NCI-H345 (cell line): ENCODE data around the gene SPATA31A7.
"Not testable (repeated sequence)": the region's sequence is repeated elsewhere in the genome, so short reads cannot be mapped to it uniquely, and the experiment has no call there.

Source experiments
- DNase-seq: peaks from one replicate; lab custom pipeline; 2025; lab: John Stamatoyannopoulos, UW

Gene SPATA31A7

DNA sequence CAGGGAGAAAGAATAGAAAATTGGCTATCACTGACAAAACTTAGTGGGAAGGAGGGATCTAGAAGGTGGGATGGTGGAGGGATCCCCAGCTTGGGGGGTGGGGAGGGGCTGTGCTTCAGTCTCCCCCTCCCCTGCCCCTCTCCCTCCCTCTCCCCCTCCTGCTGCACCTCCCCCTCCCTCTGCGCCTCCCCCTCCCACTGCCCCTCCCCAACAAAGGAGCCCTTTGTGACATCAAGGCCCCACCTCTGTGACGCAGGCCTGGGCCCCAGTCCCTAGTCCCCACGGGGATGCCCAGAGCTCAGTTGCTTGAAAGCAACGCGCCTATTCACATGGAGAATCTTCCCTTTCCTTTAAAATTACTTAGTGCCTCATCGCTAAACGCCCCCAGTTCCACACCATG, at the start of gene SPATA31A7:
SPATA31A7 (plus strand) TSS at position 301 of the 400 bp plus-strand sequence; CDS start at position 330, 29 bp downstream.
- DNase-seq: not testable (repeated sequence)

DNA sequence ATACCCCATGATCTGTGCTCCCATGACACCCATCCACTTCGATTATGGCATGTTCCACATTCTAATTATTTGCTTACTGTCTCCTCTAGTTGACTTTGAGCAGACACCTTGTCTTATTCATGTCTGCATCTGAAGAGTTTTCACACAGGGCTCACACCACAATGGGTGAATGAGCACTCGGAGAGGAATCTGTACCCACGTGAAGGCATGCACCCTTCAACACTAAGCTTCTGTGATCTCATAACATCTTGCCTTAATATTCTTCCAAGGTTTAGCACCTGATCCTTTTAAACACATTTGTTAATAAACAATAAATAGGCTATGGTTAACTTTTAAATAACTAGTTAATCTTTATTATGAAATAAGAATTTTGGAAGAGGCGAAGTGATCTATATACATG, 36.6 kb downstream of the SPATA31A7 start:
- DNase-seq: not testable (repeated sequence)
